Gastrocnemius medialis (tissue), 4 donors: ENCODE results near the gene TEX51. TPM values are rescaled to one million over a fixed set of nuclear protein-coding genes. Genes with fewer than 3 reads are reported as not detected.

Experiments used
- ATAC-seq, 2 donors: fragments of 150-250 bp; one replicate each; pipeline ENCODE4 v1.9.1; 2016
- DNase-seq, 2 donors: peaks; one replicate each; pipeline ENCODE4 v3.0.0-alpha.2; 2019
- H3K27ac ChIP-seq, 4 donors: fragments of 200-600 bp; sonication (generic); 1 replicate in 1 of 4; 2 replicates in 3 of 4; pipeline ENCODE4 v1.5.1; 2016 to 2018; ENCODE audit warnings: mild to moderate bottlenecking in 2 of 4, moderate library complexity in 1 of 4
- H3K27me3 ChIP-seq, 3 donors: fragments of 200-600 bp; sonication (generic) in 2 of 3; 1 replicate in 1 of 3; 2 replicates in 2 of 3; pipeline versions ENCODE4 v1.5.1 to v1.6.0; 2016 to 2019; ENCODE audit warnings: mild to moderate bottlenecking in 1 of 3, moderate library complexity in 1 of 3
- H3K36me3 ChIP-seq, 2 donors: fragments of 200-600 bp; sonication (generic) in 1 of 2; one replicate each; pipeline ENCODE4 v1.5.1; 2017 to 2018
- H3K4me1 ChIP-seq, 2 donors: fragments of 200-600 bp; sonication (generic) in 1 of 2; one replicate each; pipeline ENCODE4 v1.5.1; 2016 to 2017; ENCODE audit warnings: mild to moderate bottlenecking in 2 of 2
- H3K4me3 ChIP-seq, 4 donors: fragments of 200-600 bp; sonication (generic) in 3 of 4; 1 replicate in 1 of 4; 2 replicates in 3 of 4; pipeline ENCODE4 v1.5.1; 2016 to 2019; ENCODE audit warnings: mild to moderate bottlenecking in 2 of 4
- H3K9me3 ChIP-seq, 3 donors: fragments of 200-600 bp; sonication (generic) in 2 of 3; 1 replicate in 1 of 3; 2 replicates in 2 of 3; pipeline ENCODE4 v1.5.1; 2016 to 2019
- CTCF ChIP-seq, 5 experiments: fragments of 450-650 bp in 3 of 5; fragments of 200-600 bp in 2 of 5; sonication (generic) in 2 of 5; IDR thresholded peaks in 4 of 5; conservative IDR thresholded peaks in 1 of 5; 1 replicate in 4 of 5; 2 replicates in 1 of 5; pipeline ENCODE4 v1.5.1; 2016 to 2019; ENCODE audit warnings: antibody characterized with exemption in 5 of 5, mild to moderate bottlenecking in 3 of 5, moderate library complexity in 3 of 5
- POLR2A ChIP-seq, 2 donors: fragments of 450-650 bp; IDR thresholded peaks; one replicate each; pipeline ENCODE4 v1.6.1; 2017; ENCODE audit warnings: antibody characterized with exemption in 2 of 2, mild to moderate bottlenecking in 2 of 2, moderate library complexity in 2 of 2
- in situ Hi-C, 4 donors: fragments of 200-750 bp; cut with MboI; loops; one replicate each; pipeline versions ENCODE4 v1.15.0 to v1.8.0; 2017; ENCODE audit warnings: low sequenced_read_pairs in 4 of 4
- intact Hi-C: fragments of 100-400 bp; cut with DNase I; formaldehyde crosslinking; loops from one replicate; pipeline ENCODE4 v1.15.1; 2023; ENCODE audit warnings: low total_unique reads
- total RNA-seq, 4 donors: library from RNA; depleted of rRNA; stranded (reverse); fragments of >200 nt; gene quantifications; one replicate each; pipeline versions ENCODE4 v1.1.0 to v1.2.3, GENCODE V29; 2016

Gene TEX51
- total RNA-seq, 4 donors from 2014 or later = not detected

GRCh38 chr2:126880324-126880723 is 18.4 kb upstream of the TEX51 start:
- Histone ChIP-seq H3K27me3 (no peaks in the 10 kb centered on the region), H3K36me3 (no peaks in the 10 kb centered on the region), H3K27ac (no peak overlapping the region), H3K4me3 (no peak overlapping the region), H3K9me3 (no peaks in the 10 kb centered on the region), H3K4me1 (no peaks in the 10 kb centered on the region)
- in situ Hi-C loops (no loop called here), intact Hi-C loops (no loop called here)
- no peak for DNase-seq
- ATAC-seq = no peak
- TF ChIP-seq CTCF (IDR thresholded peaks at IDR 0.05 in 4 of 5, conservative IDR thresholded peaks at IDR 0.05 in 1 of 5) (no peak), POLR2A (IDR thresholded peaks at IDR 0.05) (no peak)

GRCh38 chr2:126880817-126881216 is 17.9 kb upstream of the TEX51 start:
- no peak for DNase-seq
- H3K36me3 ChIP-seq = no peaks in the 10 kb centered on the region
- no peaks in the 10 kb centered on the region for H3K9me3 ChIP-seq
- peaks cover 0 to 2% of the 10 kb centered on the region in 2 donors for H3K4me1 ChIP-seq
- in situ Hi-C loops (no loop called here), intact Hi-C loops (no loop called here)
- TF ChIP-seq CTCF (IDR thresholded peaks at IDR 0.05 in 4 of 5, conservative IDR thresholded peaks at IDR 0.05 in 1 of 5) (no peak), POLR2A (IDR thresholded peaks at IDR 0.05) (no peak)
- ATAC-seq = no peak
- no peak overlapping the region for H3K4me3 ChIP-seq
- H3K27ac ChIP-seq = no peak overlapping the region
- H3K27me3 ChIP-seq = no peaks in the 10 kb centered on the region

- ATAC-seq (no peak), DNase-seq (no peak)
- no peak for TF ChIP-seq CTCF (IDR thresholded peaks at IDR 0.05 in 4 of 5, conservative IDR thresholded peaks at IDR 0.05 in 1 of 5)
- TF ChIP-seq POLR2A (IDR thresholded peaks at IDR 0.05) = no peak
- intact Hi-C loops (no loop called here), in situ Hi-C loops (no loop called here)
- H3K4me3 ChIP-seq = no peak overlapping the region
- H3K36me3 ChIP-seq = no peaks in the 10 kb centered on the region
- H3K27me3 ChIP-seq = peaks cover 0 to 6% (median 0%) of the 10 kb centered on the region in 3 donors
- no peaks in the 10 kb centered on the region for H3K9me3 ChIP-seq
- H3K27ac ChIP-seq = no peak overlapping the region
- peaks cover 0 to 8% of the 10 kb centered on the region in 2 donors for H3K4me1 ChIP-seq
Measured at GRCh38 chr2:126881591-126881990, 17.1 kb upstream of the TEX51 start.

GRCh38 chr2:126882181-126882580 is 16.5 kb upstream of the TEX51 start:
- DNase-seq = no peak
- no peaks in the 10 kb centered on the region for H3K9me3 ChIP-seq
- no peak overlapping the region for H3K27ac ChIP-seq
- ATAC-seq = no peak
- TF ChIP-seq POLR2A (IDR thresholded peaks at IDR 0.05) = no peak
- no peak for TF ChIP-seq CTCF (IDR thresholded peaks at IDR 0.05 in 4 of 5, conservative IDR thresholded peaks at IDR 0.05 in 1 of 5)
- H3K4me3 ChIP-seq = no peak overlapping the region
- no peaks in the 10 kb centered on the region for H3K36me3 ChIP-seq
- peaks cover 0 to 9% (median 0%) of the 10 kb centered on the region in 3 donors for H3K27me3 ChIP-seq
- in situ Hi-C loops (no loop called here), intact Hi-C loops (no loop called here)
- H3K4me1 ChIP-seq = peaks cover 0 to 8% of the 10 kb centered on the region in 2 donors
